ENCODE results near the gene SLC6A1. TPM values are rescaled to one million over a fixed set of nuclear protein-coding genes. Genes with fewer than 3 reads are reported as not detected.
"Not testable (repeated sequence)": the region's sequence is repeated elsewhere in the genome, so short reads cannot be mapped to it uniquely, and the experiment has no call there.

SLC6A1 gene
- total RNA-seq, 1 experiment from 2014 or later = not detected

DNA sequence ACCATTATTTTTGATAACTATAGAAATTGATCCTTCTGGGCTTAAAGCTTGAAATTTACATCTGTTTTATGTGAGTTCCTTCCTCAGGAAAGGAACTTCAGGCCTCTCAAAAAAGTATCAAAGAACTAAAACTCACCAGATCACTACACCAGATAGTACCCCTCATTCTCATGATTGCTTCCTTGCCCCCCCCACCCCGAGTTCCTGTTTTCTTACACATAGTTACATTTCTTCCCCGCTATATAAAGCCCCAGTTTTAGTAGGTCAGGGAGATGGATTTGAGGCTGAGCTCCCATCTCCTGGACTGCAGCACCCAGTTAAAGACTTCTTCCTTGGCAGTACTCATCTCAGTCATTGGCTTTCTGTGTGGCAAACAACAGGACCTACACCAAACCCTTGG, 81.5 kb downstream of the SLC6A1 start:
- H3K9me3 ChIP-seq (ENCODE audit: low read depth, low read length, poor library complexity, severe bottlenecking) = no peaks in the 10 kb centered on the region
- no peak for TF ChIP-seq EZH2 (IDR thresholded peaks at IDR 0.05; ENCODE audit: borderline replicate concordance, low read depth, low read length, poor library complexity, severe bottlenecking)
- TF ChIP-seq, protein P1, sequence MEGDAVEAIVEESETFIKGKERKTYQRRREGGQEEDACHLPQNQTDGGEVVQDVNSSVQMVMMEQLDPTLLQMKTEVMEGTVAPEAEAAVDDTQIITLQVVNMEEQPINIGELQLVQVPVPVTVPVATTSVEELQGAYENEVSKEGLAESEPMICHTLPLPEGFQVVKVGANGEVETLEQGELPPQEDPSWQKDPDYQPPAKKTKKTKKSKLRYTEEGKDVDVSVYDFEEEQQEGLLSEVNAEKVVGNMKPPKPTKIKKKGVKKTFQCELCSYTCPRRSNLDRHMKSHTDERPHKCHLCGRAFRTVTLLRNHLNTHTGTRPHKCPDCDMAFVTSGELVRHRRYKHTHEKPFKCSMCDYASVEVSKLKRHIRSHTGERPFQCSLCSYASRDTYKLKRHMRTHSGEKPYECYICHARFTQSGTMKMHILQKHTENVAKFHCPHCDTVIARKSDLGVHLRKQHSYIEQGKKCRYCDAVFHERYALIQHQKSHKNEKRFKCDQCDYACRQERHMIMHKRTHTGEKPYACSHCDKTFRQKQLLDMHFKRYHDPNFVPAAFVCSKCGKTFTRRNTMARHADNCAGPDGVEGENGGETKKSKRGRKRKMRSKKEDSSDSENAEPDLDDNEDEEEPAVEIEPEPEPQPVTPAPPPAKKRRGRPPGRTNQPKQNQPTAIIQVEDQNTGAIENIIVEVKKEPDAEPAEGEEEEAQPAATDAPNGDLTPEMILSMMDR (conservative IDR thresholded peaks at IDR 0.05; ENCODE audit: low read depth, low read length) = no peak
- BruUV-seq (replicated peaks) = no TSS peak
- ChIA-PET CTCF (no interaction called here), POLR2A (ENCODE audit: low non-redundant PET) (no interaction called here)
- no peak overlapping the region for H3K4me3 ChIP-seq (ENCODE audit: low read depth, low read length, poor library complexity, severe bottlenecking)
- H3K27ac ChIP-seq (ENCODE audit: low read depth, low read length, poor library complexity, severe bottlenecking) = no peak overlapping the region
- H3K36me3 ChIP-seq (ENCODE audit: insufficient read depth, low read length, poor library complexity, severe bottlenecking) = no peaks in the 10 kb centered on the region
- no peak for DNase-seq (ENCODE audit: low spot score)
- intact Hi-C loops (cut with micrococcal nuclease; ENCODE audit: unreplicated experiment) = no loop called here
- no peaks in the 10 kb centered on the region for H3K27me3 ChIP-seq (replicated peaks; ENCODE audit: insufficient read depth, low read depth, low read length, poor library complexity)
- H3K4me1 ChIP-seq (ENCODE audit: insufficient read depth, low read length, poor library complexity, severe bottlenecking) = no peaks in the 10 kb centered on the region

- Histone ChIP-seq H3K9me3 (ENCODE audit: low read depth, low read length, poor library complexity, severe bottlenecking) (no peaks in the 10 kb centered on the region), H3K27ac (ENCODE audit: low read depth, low read length, poor library complexity, severe bottlenecking) (no peak overlapping the region), H3K27me3 (replicated peaks; ENCODE audit: insufficient read depth, low read depth, low read length, poor library complexity) (no peaks in the 10 kb centered on the region), H3K4me3 (ENCODE audit: low read depth, low read length, poor library complexity, severe bottlenecking) (no peak overlapping the region), H3K36me3 (ENCODE audit: insufficient read depth, low read length, poor library complexity, severe bottlenecking) (no peaks in the 10 kb centered on the region), H3K4me1 (ENCODE audit: insufficient read depth, low read length, poor library complexity, severe bottlenecking) (no peaks in the 10 kb centered on the region)
- no peak for DNase-seq (ENCODE audit: low spot score)
- ChIA-PET POLR2A (ENCODE audit: low non-redundant PET) (no interaction called here), CTCF (no interaction called here)
- intact Hi-C loops (cut with micrococcal nuclease; ENCODE audit: unreplicated experiment) = no loop called here
- BruUV-seq (replicated peaks) = no TSS peak
- TF ChIP-seq EZH2 (IDR thresholded peaks at IDR 0.05; ENCODE audit: borderline replicate concordance, low read depth, low read length, poor library complexity, severe bottlenecking) = no peak
- TF ChIP-seq, protein P1 (conservative IDR thresholded peaks at IDR 0.05; ENCODE audit: low read depth, low read length) = no peak
These were observed 81.9 kb downstream of the SLC6A1 start for GRCh38 chr3:11074451-11074850.

- CTCF ChIA-PET; H3K27me3 ChIP-seq (replicated peaks; ENCODE audit: insufficient read depth, low read depth, low read length, poor library complexity); BruUV-seq (replicated peaks); H3K36me3 ChIP-seq (ENCODE audit: insufficient read depth, low read length, poor library complexity, severe bottlenecking); POLR2A ChIA-PET (ENCODE audit: low non-redundant PET); H3K4me3 ChIP-seq (ENCODE audit: low read depth, low read length, poor library complexity, severe bottlenecking); H3K9me3 ChIP-seq (ENCODE audit: low read depth, low read length, poor library complexity, severe bottlenecking); H3K27ac ChIP-seq (ENCODE audit: low read depth, low read length, poor library complexity, severe bottlenecking); H3K4me1 ChIP-seq (ENCODE audit: insufficient read depth, low read length, poor library complexity, severe bottlenecking); intact Hi-C loops (cut with micrococcal nuclease; ENCODE audit: unreplicated experiment); DNase-seq (ENCODE audit: low spot score): not testable (repeated sequence)
These were observed 82.6 kb downstream of the SLC6A1 start for GRCh38 chr3:11075122-11075521.

GRCh38 chr3:11076711-11077110, 84.2 kb downstream of the SLC6A1 start:
- H3K4me1 ChIP-seq (ENCODE audit: insufficient read depth, low read length, poor library complexity, severe bottlenecking) = no peaks in the 10 kb centered on the region
- H3K27me3 ChIP-seq (replicated peaks; ENCODE audit: insufficient read depth, low read depth, low read length, poor library complexity) = no peaks in the 10 kb centered on the region
- BruUV-seq (replicated peaks) = no TSS peak
- TF ChIP-seq, protein P1 (conservative IDR thresholded peaks at IDR 0.05; ENCODE audit: low read depth, low read length) = no peak
- no peak for TF ChIP-seq EZH2 (IDR thresholded peaks at IDR 0.05; ENCODE audit: borderline replicate concordance, low read depth, low read length, poor library complexity, severe bottlenecking)
- no peak for DNase-seq (ENCODE audit: low spot score)
- ChIA-PET POLR2A (ENCODE audit: low non-redundant PET) (no interaction called here), CTCF (no interaction called here)
- no peak overlapping the region for H3K4me3 ChIP-seq (ENCODE audit: low read depth, low read length, poor library complexity, severe bottlenecking)
- intact Hi-C loops (cut with micrococcal nuclease; ENCODE audit: unreplicated experiment) = no loop called here
- no peak overlapping the region for H3K27ac ChIP-seq (ENCODE audit: low read depth, low read length, poor library complexity, severe bottlenecking)
- no peaks in the 10 kb centered on the region for H3K36me3 ChIP-seq (ENCODE audit: insufficient read depth, low read length, poor library complexity, severe bottlenecking)
- no peaks in the 10 kb centered on the region for H3K9me3 ChIP-seq (ENCODE audit: low read depth, low read length, poor library complexity, severe bottlenecking)
